ENCODE measurements around the gene TBC1D22A.

GRCh38 chr22:46758867-46759290 lies 3.6 kb upstream of the TBC1D22A start:
- TF ChIP-seq, protein P1, sequence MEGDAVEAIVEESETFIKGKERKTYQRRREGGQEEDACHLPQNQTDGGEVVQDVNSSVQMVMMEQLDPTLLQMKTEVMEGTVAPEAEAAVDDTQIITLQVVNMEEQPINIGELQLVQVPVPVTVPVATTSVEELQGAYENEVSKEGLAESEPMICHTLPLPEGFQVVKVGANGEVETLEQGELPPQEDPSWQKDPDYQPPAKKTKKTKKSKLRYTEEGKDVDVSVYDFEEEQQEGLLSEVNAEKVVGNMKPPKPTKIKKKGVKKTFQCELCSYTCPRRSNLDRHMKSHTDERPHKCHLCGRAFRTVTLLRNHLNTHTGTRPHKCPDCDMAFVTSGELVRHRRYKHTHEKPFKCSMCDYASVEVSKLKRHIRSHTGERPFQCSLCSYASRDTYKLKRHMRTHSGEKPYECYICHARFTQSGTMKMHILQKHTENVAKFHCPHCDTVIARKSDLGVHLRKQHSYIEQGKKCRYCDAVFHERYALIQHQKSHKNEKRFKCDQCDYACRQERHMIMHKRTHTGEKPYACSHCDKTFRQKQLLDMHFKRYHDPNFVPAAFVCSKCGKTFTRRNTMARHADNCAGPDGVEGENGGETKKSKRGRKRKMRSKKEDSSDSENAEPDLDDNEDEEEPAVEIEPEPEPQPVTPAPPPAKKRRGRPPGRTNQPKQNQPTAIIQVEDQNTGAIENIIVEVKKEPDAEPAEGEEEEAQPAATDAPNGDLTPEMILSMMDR (IDR thresholded peaks at IDR 0.05), result no peak
- TF ChIP-seq POLR2A (IDR thresholded peaks at IDR 0.05), result no peak

Data from ovary (tissue), 3 donors.